Stimulated activated CD8-positive, alpha-beta memory T cell treated with anti-CD3 and anti-CD28 coated beads, Interleukin-7, amount 100 ng/mL, for 48 hours (primary cell): ENCODE data around the gene NUP210L.
A peak's percentile ranks its signal among the peaks of the same experiment; 100 is the strongest.
"Not testable (repeated sequence)": the region's sequence is repeated elsewhere in the genome, so short reads cannot be mapped to it uniquely, and the experiment has no call there.

ENCODE experiments used
- DNase-seq, 2 donors: peaks; one replicate each; pipeline ENCODE4 v3.0.0-alpha.2; 2020; ENCODE audit warnings: low read depth in 1 of 2; ENCODE audit errors: extremely low read depth in 1 of 2

Gene NUP210L

DNA sequence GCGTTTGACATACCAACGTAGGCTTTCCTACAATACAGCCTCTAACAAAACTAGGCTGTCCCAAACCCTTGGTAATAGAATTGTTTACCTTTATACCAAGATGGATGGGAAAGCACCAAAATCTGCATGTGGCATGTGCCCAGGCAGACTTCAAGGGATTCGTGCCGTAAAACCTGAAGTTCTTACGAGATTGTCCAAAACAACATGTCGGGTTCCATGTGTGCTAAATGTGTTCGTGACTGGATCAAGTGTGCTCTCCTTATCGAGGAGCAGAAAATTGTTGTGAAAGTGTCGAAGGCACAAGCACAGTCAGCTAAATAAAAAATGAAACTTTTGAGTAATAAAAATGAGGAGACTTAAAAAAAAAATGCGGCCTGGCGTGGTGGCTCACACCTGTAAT lies 159.2 kb downstream of the NUP210L start:
- no peak for DNase-seq

DNA sequence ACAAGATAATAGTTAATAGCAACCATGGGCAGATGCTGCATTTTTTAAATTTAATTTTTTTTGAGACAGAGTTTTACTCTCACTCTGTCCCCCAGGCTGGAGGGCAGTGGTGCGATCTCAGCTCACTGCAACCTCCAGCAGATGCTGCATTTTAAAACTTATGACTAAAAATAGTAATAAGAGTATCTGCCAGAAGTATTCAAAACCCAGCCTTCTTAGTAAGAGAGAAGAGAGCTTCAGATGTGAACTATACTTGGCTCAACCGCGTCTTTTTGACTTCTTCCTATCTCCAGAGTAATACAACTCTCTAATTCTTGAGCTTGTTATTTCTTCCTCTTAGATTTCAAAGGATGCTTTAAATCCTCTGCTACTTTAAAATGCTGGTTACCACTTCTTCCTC lies 159.7 kb downstream of the NUP210L start:
- no peak for DNase-seq

DNA sequence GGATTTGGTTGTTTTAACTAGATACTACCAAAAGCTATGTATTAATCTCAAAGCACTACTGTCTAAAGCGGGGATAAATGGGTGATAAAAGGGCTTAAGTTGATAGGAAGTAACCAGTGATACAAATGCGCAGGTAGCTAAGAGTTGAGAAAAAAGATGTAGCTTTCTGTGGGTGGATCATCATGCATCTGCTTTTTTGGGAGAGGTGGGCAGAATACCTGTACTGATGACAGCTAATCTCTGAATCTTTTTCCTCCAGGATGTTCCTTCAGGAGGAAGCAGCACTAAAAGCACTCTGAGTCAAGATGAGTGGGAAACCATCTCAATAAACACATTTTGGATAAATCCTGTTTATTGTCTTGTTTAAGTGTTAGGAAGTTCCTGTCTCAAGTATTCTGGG lies 163.1 kb downstream of the NUP210L start:
- DNase-seq = no peak

DNA sequence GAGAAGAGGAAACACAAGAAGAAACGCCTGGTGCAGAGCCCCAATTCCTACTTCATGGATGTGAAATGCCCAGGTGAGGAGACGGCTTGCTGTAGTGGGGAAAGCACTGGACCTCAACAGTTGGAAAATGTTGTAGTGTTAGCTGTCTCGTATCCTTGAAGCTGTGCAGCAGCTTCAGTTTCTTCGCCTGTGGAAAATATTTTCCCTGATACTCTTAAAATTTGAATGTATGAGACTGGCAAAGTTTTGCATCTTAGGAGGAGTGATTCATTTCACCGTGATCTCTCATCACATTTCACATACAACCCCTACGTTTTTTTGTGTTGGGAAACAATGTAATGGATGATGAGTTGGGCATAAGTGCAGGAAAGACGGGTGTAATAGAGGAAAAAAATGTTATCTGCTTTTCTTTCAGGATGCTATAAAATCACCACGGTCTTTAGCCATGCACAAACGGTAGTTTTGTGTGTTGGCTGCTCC lies 163.7 kb downstream of the NUP210L start:
- DNase-seq = no peak

DNA sequence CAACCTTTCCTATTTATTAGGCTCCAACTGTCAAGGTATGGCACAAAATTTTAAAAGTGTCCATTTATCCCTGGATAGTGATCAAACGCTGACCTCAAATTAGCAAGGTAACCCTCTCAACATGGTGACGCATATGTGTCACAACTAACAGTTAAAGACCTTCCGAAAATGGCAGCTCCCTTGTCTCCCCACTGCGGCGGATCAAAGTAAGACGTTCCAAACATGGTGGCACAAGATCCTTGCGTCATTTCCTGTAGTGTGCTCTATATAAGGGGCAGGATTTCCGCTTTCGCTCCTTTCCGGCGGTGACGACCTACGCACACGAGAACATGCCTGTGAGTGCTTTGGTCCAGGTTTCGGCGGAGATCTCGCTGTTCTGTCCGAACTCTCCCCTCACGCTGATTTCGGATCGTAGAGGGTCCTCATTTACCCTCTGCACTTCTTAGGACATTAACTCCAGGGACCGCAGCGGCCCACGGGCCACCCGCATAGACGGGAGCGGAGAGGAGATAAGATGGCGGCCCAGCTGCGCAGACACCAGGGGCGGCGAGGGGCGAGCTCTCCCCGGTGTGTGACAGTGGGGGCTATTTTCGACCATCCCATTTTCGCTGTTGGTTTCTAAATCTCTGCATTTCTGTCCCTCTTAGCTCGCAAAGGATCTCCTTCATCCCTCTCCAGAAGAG lies 164.3 kb downstream of the NUP210L start, which contains the start of gene RPS27:
Gene RPS27, plus strand, starts transcription at position 295 of the 683 bp plus-strand sequence. Its CDS starts 35 bp downstream, at position 330.
- DNase-seq = peak; percentile 64 to 87

DNA sequence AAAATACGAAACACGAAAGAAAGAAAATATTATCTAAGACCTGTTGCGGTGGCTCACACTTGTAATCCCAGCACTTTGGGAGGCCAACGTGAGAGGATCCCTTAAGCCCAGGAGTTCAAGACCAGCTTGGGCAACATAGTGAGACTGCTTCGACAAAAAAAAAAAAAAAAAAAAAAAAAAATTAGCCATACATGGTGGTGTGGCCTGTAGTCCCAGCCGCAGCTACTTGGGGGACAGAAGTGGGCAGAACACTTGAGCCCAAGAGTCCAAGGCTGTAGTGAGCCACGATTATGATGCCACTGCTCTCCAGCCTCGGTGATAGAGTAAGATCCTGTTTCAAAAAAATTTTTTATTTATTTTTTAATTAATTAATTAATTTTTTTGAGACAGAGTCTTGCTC lies 167.3 kb downstream of the NUP210L start:
- DNase-seq = no peak

DNA sequence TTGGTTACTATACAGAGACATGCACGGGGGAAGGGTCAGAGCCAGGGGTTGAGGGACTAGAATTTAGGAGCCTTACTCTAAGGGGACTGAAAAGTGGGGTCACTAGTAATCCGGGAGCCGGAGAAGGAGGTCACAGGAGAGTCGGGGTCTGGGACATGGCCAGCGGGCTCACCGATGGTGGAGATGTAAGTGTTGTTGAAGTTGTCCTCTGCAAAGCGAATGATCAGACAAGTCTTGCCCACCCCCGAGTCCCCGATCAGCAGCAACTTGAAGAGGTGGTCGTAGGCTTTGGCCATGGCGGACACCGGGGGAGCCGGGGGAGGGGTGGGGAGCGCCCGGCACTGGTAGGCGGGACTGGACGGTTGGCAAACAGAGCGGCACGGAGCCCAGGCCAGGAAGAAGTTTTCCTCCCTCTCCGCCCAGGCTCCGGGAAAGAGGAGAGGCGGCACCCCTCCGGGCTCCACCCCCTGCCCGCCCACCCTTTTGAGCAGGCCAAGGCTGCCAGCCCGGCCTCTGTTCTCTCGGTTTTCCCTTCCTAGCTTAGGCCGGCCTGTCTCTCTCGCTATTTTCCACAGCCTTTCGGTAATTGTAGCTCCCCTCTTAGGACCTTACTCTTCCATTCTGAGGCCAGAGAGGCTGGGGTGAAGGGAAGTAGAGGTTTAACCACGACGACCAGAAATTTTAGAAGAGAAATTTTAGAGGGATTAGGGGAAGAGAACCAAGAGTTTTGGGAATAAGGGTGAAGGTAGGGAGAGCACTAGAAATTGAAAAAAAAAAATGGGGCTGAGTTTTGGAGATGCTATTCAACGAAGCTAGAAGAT lies 168.7 kb downstream of the NUP210L start, which contains the start of gene RAB13:
Gene RAB13, minus strand, starts transcription at position 399 of the 821 bp plus-strand sequence. Its CDS starts 103 bp downstream, at position 296.
- DNase-seq = no peak

DNA sequence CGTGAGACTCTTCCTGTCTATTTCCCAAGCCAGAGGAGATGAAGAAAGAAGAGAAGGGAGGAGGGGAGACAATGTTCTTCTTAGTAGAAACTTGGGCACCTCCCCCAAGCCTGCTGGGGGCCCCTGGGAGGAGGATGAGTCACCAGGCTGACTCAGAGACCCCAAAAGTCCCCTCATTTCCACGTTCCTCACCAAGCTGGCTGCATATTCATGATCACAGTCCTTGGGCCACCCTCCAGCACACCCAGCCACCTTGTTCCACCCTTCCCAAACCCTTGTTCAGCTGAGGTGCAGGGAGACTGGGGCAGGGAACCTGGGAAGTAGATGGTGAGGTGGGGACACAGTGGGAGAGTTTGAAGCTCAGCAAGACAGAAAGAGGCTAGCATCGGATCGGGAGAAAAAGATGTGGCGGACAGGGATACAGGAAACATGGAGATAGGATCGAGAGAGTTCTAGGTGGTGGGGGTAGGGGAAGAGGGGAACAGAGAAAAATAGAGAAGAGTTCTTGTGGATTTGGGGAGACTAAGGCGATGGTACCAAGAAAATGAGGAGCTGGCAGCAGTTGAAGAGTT lies 169.4 kb downstream of the NUP210L start:
- peak; percentile 35 to 49 for DNase-seq

DNA sequence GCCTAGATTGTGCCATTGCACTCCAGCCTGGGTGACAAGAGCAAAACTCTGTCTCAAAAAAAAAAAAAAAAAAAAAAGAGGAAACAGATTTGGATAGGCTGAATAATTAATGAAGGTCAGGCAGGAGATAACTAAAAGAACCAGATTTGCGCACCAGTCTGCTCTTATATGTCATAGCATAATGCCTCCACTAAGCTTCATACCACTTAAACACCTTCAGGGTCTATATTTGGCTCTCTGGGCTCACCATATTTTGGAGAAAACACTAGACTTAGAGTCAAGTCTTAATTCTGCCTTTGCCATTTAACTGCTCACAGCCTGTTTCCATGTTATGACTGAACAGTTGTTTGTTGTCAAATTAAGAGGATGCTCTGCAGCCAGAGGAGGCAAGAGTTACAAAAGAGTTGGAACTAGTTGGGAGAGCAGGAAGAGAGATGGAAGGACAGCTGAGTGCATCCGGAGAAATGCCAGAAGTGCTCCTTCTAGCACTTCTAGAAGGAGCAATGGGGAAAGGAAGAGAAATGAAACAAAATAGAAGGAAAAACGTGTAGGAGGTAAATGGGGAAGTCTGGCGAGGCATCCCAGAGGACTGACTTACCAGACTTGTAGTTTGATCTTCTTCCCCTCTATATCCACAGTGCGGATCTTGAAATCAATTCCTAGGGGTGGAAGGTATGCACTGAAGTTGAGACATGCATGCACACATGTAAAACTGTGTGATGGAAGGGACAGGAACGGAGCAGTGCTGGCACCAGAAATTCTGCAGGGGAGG lies 170.6 kb downstream of the NUP210L start:
- DNase-seq = no peak

DNA sequence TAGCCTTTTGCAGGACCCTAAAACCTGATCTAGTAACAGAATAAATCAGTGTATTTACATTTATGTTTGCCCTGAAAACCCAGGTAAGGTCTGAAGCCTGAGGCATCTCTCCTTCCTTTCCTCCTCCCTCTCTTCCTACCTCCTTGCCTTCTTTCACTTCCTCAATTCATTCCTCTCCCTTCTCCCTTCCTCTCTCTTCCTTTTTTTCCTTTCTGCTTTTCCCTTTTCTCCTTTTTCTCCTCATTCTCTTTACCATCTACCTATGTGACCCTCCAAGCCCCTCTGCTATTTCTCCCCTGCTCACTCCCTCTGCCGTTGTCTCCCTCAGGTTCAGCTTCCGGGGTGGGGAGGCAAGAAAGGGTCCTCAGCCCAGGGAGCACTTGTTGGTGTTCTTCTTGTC lies 173.1 kb downstream of the NUP210L start:
- DNase-seq = not testable (repeated sequence)

DNA sequence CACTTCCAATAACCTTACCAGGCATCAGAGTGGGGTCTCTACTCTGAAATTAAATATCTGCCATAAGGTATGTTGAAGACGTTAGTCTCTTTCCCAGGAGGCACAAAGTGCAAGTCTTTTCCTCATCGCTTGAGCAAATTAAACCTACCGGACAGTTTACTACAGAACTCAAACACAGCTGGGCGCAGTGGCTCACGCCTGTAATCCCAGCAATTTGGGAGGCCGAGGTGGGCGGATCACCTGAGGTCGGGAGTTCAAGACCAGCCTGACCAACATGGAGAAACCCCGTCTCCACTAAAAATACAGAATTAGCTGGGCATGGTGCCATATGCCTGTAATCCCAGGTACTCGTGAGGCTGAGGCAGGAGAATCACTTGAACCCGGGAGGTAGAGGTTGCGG lies 175.8 kb downstream of the NUP210L start:
- DNase-seq = not testable (repeated sequence)

DNA sequence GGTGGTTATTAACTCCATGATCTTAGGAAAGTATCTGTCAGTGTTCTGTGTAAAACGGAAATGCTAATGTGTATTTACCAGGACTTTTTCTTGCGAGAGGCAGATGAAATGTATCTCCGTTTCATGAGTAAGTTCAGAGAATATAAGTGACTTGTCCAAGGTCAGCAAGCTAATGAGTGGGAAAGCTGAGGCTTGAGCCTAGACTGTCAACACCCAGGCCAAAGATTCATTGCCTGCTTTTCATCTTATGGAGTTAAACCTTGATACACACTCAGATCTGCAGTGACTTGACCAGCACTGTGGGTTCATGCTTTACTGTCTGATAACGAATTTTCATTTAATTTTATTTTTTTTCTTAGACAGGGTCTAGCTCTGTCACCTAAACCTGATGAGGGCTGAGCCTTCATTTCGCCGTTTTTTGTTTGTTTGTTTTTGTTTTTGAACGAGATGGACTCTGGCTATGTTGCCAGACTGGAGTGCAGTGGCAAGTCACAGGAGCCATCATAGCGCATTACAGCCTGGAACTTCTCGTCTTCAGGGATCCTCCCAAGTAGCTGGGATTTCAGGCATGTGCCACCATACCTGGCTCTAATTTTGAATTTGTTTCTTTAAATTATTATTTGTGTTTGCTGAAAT lies 176.5 kb downstream of the NUP210L start:
- no peak for DNase-seq

DNA sequence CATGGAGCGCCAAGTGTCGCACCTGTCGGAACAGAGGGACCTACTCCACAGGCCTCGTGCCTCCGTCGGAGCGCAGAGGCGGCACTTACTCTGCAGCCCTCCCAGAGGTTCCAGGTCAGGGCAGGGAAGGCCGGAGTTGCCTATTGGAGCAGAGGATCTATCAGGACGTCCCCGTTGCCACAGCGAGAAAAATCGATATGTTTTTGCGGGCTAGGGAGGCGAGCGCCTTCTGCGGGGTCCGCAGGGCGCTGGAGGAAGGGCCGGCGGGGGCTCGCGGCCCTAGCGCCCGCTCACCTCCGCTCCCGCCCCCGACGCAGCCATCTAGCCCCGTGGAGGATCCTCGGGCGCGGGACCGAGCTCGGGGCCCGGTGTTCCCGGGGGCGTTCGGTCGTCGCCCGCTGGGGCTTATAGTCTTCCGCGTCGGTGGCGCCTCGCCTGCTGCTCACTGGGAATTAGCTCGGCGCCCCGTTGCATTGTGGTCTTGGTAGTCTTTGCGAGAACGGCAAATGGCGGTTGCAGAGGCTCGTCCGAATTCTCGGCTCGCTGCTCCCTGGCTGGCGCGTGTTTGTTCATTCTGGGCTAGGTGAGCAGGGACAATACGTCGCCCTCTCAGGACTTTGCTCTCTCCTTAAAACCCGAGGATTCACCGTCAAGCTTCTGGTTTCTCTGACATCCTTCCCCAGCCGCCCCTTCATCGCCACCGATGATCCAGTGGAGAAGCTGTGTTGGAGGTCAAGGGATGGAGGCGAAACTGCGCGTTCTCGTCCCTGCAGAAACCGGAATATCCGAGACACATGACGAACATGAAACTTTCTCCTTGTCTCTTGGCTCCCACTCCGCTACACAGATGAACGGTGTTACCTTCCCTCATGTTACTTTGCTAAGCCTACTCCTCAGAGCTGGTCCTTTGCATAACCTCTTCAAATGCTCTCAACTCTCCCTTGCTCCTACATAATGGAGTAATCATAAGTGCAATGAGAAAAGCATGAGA lies 177.3 kb downstream of the NUP210L start, which contains the start of gene JTB:
Gene JTB, minus strand, starts transcription at position 425 of the 991 bp plus-strand sequence. Its CDS starts 422 bp downstream, at position 3.
- peak; percentile 64 to 81 for DNase-seq

DNA sequence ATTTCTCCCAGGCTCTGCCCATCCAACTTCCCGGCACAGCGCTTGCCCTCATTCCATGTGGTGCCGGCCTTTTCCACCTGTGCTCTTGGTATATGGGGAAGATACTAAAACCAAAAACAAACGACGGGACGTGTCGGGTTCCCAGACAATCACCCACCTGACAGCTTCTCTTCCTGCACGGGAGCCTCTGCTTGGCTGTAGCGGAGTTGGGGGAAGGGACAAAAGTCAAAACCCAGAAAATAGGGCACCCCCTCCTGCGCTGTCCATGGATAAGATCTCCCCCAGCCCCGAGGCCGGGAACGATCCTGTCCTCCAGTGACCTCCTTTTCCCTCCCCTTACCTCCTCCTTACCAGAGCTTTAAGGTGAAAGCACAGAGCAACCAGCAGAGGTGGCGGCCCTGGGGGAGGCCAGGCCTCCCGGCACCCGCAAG lies 178.0 kb downstream of the NUP210L start:
- DNase-seq = no peak

DNA sequence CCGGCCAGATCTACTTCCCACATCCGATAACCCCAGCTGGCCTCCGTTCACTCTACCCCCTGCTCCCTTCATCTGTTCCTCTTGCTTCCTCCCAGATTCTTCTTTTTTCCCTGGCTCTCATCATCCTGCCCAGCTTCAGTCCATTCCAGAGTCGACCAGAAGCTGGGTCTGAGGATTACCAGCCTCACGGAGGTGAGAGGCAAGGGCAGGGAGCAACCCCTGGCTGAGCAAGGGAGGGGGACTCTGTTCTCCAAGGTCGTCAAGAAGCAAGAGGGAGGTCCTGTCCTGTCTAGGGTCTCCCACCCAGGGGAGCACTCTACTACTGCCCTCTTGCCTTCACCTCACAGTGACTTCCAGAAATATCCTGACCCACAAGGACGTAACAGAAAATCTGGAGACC lies 181.3 kb downstream of the NUP210L start:
- no peak for DNase-seq

DNA sequence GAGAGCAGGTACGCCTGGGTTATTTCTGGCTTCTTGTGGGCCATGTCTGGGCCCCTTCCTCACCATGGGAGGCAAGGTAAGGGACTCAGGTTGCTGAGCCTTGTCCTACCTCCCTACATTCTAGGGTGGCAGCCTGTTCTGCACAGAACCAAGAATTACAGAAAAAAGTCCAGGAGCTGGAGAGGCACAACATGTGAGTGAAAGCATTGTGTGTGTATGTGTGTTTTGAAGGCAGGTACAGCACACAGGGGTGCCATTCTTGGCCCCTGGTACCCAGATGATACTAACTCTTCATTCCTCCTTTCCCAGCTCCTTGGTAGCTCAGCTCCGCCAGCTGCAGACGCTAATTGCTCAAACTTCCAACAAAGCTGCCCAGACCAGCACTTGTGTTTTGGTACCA lies 181.8 kb downstream of the NUP210L start:
- no peak for DNase-seq

DNA sequence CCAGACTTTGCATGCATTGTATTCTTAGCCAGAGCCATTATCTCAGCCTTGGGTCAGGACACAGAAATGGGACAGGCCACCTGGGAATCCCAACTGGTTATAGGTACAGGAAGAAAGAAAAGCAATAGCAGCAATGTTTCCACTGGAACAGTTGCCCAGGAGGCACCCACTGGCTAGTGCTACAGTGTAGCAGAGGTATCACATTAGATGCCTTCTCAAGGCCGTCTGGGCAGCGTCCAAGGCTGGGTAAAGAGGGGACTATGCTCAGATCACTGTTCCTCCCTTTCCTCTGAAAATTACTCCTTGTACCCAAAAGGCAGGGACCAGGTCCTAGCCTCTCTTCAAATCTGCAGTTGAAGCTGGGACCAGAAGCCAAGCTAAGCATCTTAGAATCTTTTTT lies 184.5 kb downstream of the NUP210L start:
- DNase-seq = no peak

DNA sequence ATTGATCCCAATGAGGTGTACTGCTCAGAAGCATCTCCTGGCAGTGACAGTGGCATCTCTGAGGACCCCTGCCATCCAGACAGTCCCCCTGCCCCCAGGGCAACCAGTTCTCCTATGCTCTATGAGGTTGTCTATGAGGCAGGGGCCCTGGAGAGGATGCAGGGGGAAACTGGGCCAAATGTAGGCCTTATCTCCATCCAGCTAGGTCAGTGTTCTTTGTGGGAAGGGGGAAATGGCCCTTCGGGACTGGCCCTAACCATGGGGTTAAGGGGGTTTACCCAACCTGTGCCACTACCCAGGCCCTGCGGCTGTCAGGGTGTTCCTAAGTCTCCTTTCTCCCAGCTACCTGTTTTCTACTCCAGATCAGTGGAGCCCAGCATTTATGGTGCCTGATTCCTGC lies 185.9 kb downstream of the NUP210L start:
- no peak for DNase-seq

DNA sequence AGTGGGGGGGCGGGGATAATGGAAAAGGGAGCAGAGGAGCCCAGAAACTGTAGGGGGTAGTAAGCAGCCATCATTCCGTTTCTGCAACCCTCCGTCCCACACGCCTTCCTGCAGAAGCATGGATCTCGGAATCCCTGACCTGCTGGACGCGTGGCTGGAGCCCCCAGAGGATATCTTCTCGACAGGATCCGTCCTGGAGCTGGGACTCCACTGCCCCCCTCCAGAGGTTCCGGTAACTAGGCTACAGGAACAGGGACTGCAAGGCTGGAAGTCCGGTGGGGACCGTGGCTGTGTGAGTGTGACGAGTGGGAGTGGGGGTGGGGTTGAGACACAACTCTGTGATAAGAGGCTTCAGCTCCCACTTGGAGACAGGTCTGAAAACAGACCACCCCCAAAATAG lies 186.5 kb downstream of the NUP210L start:
- DNase-seq = no peak
